H7 (cell line): ENCODE data around the gene NCAM1. TPM values are rescaled to one million over a fixed set of nuclear protein-coding genes. Genes with fewer than 3 reads are reported as not detected.

Experiments used
- DNase-seq: peaks from one replicate; pipeline ENCODE4 v3.0.0; 2012
- H3K27me3 ChIP-seq: 2 replicates; pipeline ENCODE4 v1.6.0; 2011; ENCODE audit warnings: mild to moderate bottlenecking, low read length; ENCODE audit not compliant: control insufficient read depth, insufficient read depth
- H3K36me3 ChIP-seq: replicated peaks from 2 replicates; pipeline ENCODE4 v1.5.1; 2011; ENCODE audit warnings: low read length; ENCODE audit not compliant: control insufficient read depth, insufficient read depth
- H3K4me3 ChIP-seq: 2 replicates; pipeline ENCODE4 v1.5.1; 2011; ENCODE audit warnings: low read depth, mild to moderate bottlenecking, control low read depth, low read length, moderate library complexity; ENCODE audit not compliant: insufficient read depth
- total RNA-seq: library from RNA; depleted of rRNA; stranded (reverse); fragments of >200 nt; shearing (Covaris generic); gene quantifications from 2 replicates; pipeline ENCODE4 v1.2.3, GENCODE V29; 2014

The NCAM1 gene
- total RNA-seq, 1 experiment from 2014 or later, result 7.1 TPM

GRCh38 chr11:113203141-113203753, 242.0 kb downstream of the NCAM1 start:
- Histone ChIP-seq H3K36me3 (no peaks in the 10 kb centered on the region), H3K4me3 (no peak overlapping the region)
- DNase-seq, result no peak

GRCh38 chr11:113204280-113204679, 243.1 kb downstream of the NCAM1 start:
- Histone ChIP-seq H3K36me3 (no peaks in the 10 kb centered on the region), H3K27me3 (no peaks in the 10 kb centered on the region), H3K4me3 (no peak overlapping the region)
- no peak for DNase-seq

More at GRCh38 chr11:113203141-113203753, 242.0 kb downstream of the NCAM1 start:
- no peaks in the 10 kb centered on the region for H3K27me3 ChIP-seq

GRCh38 chr11:113213549-113213948, 252.3 kb downstream of the NCAM1 start:
- Histone ChIP-seq H3K27me3 (no peaks in the 10 kb centered on the region), H3K36me3 (no peaks in the 10 kb centered on the region), H3K4me3 (no peak overlapping the region)
- DNase-seq, result no peak

- H3K4me3 ChIP-seq, result no peak overlapping the region
- no peaks in the 10 kb centered on the region for H3K27me3 ChIP-seq
- DNase-seq, result no peak
- H3K36me3 ChIP-seq, result no peaks in the 10 kb centered on the region
These were observed 261.0 kb downstream of the NCAM1 start for GRCh38 chr11:113222241-113222640.

- no peaks in the 10 kb centered on the region for H3K27me3 ChIP-seq
- H3K4me3 ChIP-seq, result no peak overlapping the region
- no peaks in the 10 kb centered on the region for H3K36me3 ChIP-seq
- DNase-seq, result no peak
These were observed 273.7 kb downstream of the NCAM1 start for GRCh38 chr11:113234888-113235287.

- H3K36me3 ChIP-seq, result no peaks in the 10 kb centered on the region
- no peak for DNase-seq
- H3K27me3 ChIP-seq, result no peaks in the 10 kb centered on the region
- no peak overlapping the region for H3K4me3 ChIP-seq
These were observed 276.0 kb downstream of the NCAM1 start for GRCh38 chr11:113237261-113237660.

GRCh38 chr11:113238721-113239120, 277.5 kb downstream of the NCAM1 start:
- Histone ChIP-seq H3K36me3 (no peaks in the 10 kb centered on the region), H3K27me3 (no peaks in the 10 kb centered on the region), H3K4me3 (no peak overlapping the region)
- no peak for DNase-seq

- Histone ChIP-seq H3K4me3 (no peak overlapping the region), H3K36me3 (no peaks in the 10 kb centered on the region), H3K27me3 (no peaks in the 10 kb centered on the region)
- no peak for DNase-seq
These were observed 279.2 kb downstream of the NCAM1 start for GRCh38 chr11:113240389-113240788.

GRCh38 chr11:113240790-113241635, 279.8 kb downstream of the NCAM1 start:
- Histone ChIP-seq H3K4me3 (no peak overlapping the region), H3K36me3 (no peaks in the 10 kb centered on the region), H3K27me3 (no peaks in the 10 kb centered on the region)
- no peak for DNase-seq

GRCh38 chr11:113241636-113242054, 280.4 kb downstream of the NCAM1 start:
- Histone ChIP-seq H3K27me3 (no peaks in the 10 kb centered on the region), H3K4me3 (no peak overlapping the region), H3K36me3 (no peaks in the 10 kb centered on the region)
- DNase-seq, result no peak

GRCh38 chr11:113242060-113242459, 280.8 kb downstream of the NCAM1 start:
- Histone ChIP-seq H3K27me3 (no peaks in the 10 kb centered on the region), H3K4me3 (no peak overlapping the region), H3K36me3 (no peaks in the 10 kb centered on the region)
- no peak for DNase-seq

- Histone ChIP-seq H3K4me3 (no peak overlapping the region), H3K36me3 (no peaks in the 10 kb centered on the region), H3K27me3 (no peaks in the 10 kb centered on the region)
- no peak for DNase-seq
These were observed 281.7 kb downstream of the NCAM1 start for GRCh38 chr11:113242767-113243397.

GRCh38 chr11:113243696-113244095, 282.5 kb downstream of the NCAM1 start:
- no peak overlapping the region for H3K4me3 ChIP-seq
- DNase-seq, result no peak
- no peaks in the 10 kb centered on the region for H3K27me3 ChIP-seq
- H3K36me3 ChIP-seq, result no peaks in the 10 kb centered on the region

GRCh38 chr11:113245216-113245615, 284.0 kb downstream of the NCAM1 start:
- H3K36me3 ChIP-seq, result no peaks in the 10 kb centered on the region
- H3K4me3 ChIP-seq, result no peak overlapping the region
- no peak for DNase-seq
- H3K27me3 ChIP-seq, result no peaks in the 10 kb centered on the region

GRCh38 chr11:113247221-113247620, 286.0 kb downstream of the NCAM1 start:
- H3K36me3 ChIP-seq, result no peaks in the 10 kb centered on the region
- H3K27me3 ChIP-seq, result no peaks in the 10 kb centered on the region
- no peak overlapping the region for H3K4me3 ChIP-seq
- no peak for DNase-seq
